HepG2 (cell line): ENCODE results near the gene NIPAL3. TPM values are rescaled to one million over a fixed set of nuclear protein-coding genes. Genes with fewer than 3 reads are reported as not detected.
A peak's percentile ranks its signal among the peaks of the same experiment; 100 is the strongest.

Experiments used
- ARID5B ChIP-seq: IDR thresholded peaks from 2 replicates; pipeline ENCODE4 v1.4.0; 2020; ENCODE audit warnings: mild to moderate bottlenecking, missing genetic modification reagents
- ATF5 ChIP-seq: sonication (generic); formaldehyde crosslinking; IDR thresholded peaks from 2 replicates; pipeline ENCODE4 v1.4.0; 2020; ENCODE audit warnings: mild to moderate bottlenecking, low read depth, missing genetic modification reagents
- CEBPG ChIP-seq: IDR thresholded peaks from 2 replicates; pipeline ENCODE4 v1.6.1; 2016
- EP300 ChIP-seq, 3 experiments: sonication (generic) in 1 of 3; formaldehyde crosslinking in 1 of 3; IDR thresholded peaks; 2 replicates each; pipeline versions ENCODE4 v1.5.1 to v1.6.1; 2011 to 2020; ENCODE audit warnings: low read depth in 2 of 3, low read length in 2 of 3, borderline replicate concordance in 1 of 3, improper control_type of control experiment in 1 of 3, mild to moderate bottlenecking in 1 of 3, missing genetic modification reagents in 1 of 3, moderate library complexity in 1 of 3
- GATAD1 ChIP-seq: IDR thresholded peaks from 2 replicates; pipeline ENCODE4 v1.6.1; 2016; ENCODE audit warnings: missing genetic modification reagents, missing compliant biosample characterization
- NFAT5 ChIP-seq: sonication (generic); formaldehyde crosslinking; IDR thresholded peaks from 2 replicates; pipeline ENCODE4 v1.4.0; 2020; ENCODE audit warnings: missing genetic modification reagents
- PRDM4 ChIP-seq: sonication (generic); formaldehyde crosslinking; IDR thresholded peaks from 2 replicates; pipeline ENCODE4 v1.9.0; 2021; ENCODE audit warnings: missing genetic modification reagents, borderline replicate concordance
- RCOR2 ChIP-seq: IDR thresholded peaks from 2 replicates; pipeline ENCODE4 v1.6.1; 2016; ENCODE audit warnings: missing biosample characterization, missing genetic modification reagents
- RNF219 ChIP-seq: sonication (generic); formaldehyde crosslinking; IDR thresholded peaks from 2 replicates; pipeline ENCODE4 v1.5.0; 2020; ENCODE audit warnings: mild to moderate bottlenecking, missing genetic modification reagents
- ZNF576 ChIP-seq: sonication (generic); formaldehyde crosslinking; IDR thresholded peaks from 2 replicates; pipeline ENCODE4 v1.4.0; 2020; ENCODE audit warnings: mild to moderate bottlenecking, missing genetic modification reagents
- ZNF775 ChIP-seq: sonication (generic); formaldehyde crosslinking; IDR thresholded peaks from 2 replicates; pipeline ENCODE4 v1.4.0; 2020; ENCODE audit warnings: missing genetic modification reagents, mild to moderate bottlenecking, moderate library complexity, borderline replicate concordance
- polyA plus RNA-seq, 8 experiments: library from polyadenylated mRNA; depleted of rRNA in 3 of 8; stranded (reverse) in 7 of 8; unstranded in 1 of 8; fragments of >200 nt; fragmentation: Illumina TruSeq in 4 of 8; extraction: Trizol in 4 of 8; gene quantifications; 2 replicates each; pipeline versions ENCODE4 v1.2.1 to v1.2.3, GENCODE V29; 2011 to 2016; ENCODE audit warnings: low read depth in 4 of 8, missing spikeins in 1 of 8, mixed read lengths in 1 of 8; ENCODE audit not compliant: insufficient read depth in 1 of 8
- total RNA-seq, 5 experiments: library from RNA; depleted of rRNA; stranded (reverse); fragments of >200 nt; fragmentation: Illumina TruSeq; extraction: Trizol; gene quantifications; 2 replicates each; pipeline ENCODE4 v1.2.3, GENCODE V29; 2016; ENCODE audit warnings: low read depth in 1 of 5

Gene NIPAL3
- total and polyA plus RNA-seq, 2 of the 13 experiments (the other 11 are each of a cell fraction or from before 2014, with no cell fraction given), result 5.6 to 8.6 TPM

GRCh38 chr1:24493785-24494184, 78.2 kb downstream of the NIPAL3 start (continued):
- TF ChIP-seq ARID5B (peak; percentile 47; the same call in 1 of the 2 replicates), CEBPG (peak; percentile 63), NFAT5 (CRISPR knock-in tag) (no peak), EP300 (IDR thresholded peaks at IDR 0.05; ENCODE audit: low read depth in 2 of 2, low read length in 2 of 2) (0 out of 4 replicates have a peak, but pooled peaks of 1 of the 2 experiments have one; percentile 5), EP300 (CRISPR knock-in tag; IDR thresholded peaks at IDR 0.05; ENCODE audit: borderline replicate concordance) (no peak), ZNF775 (CRISPR knock-in tag) (no peak), RNF219 (CRISPR knock-in tag) (no peak), ZNF576 (CRISPR knock-in tag) (no peak), GATAD1 (CRISPR knock-in tag) (no peak), RCOR2 (peak; percentile 53; the same call in 1 of the 2 replicates), PRDM4 (CRISPR knock-in tag) (no peak), ATF5 (CRISPR knock-in tag) (no peak)
